Right lobe of liver (tissue), 4 donors: ENCODE data around the gene OR2A42.
"Not testable (repeated sequence)": the region's sequence is repeated elsewhere in the genome, so short reads cannot be mapped to it uniquely, and the experiment has no call there.

Source experiments
- CTCF ChIP-seq, 4 donors: fragments of 200-600 bp in 3 of 4; fragments of 450-650 bp in 1 of 4; IDR thresholded peaks; one replicate each; pipeline versions ENCODE4 v1.5.1 to v1.8.0; 2016 to 2022; ENCODE audit warnings: antibody characterized with exemption in 4 of 4, mild to moderate bottlenecking in 2 of 4
- POLR2A ChIP-seq: fragments of 450-650 bp; IDR thresholded peaks from one replicate; pipeline ENCODE4 v1.6.1; 2017; ENCODE audit warnings: antibody characterized with exemption, mild to moderate bottlenecking
- donor health status: DM: no; HTN: no; CAD: no.
- donor health status: DM: no; HTN: no; CAD: no.
- donor health status: DM: no; HTN: yes; CAD: no.

GRCh38 chr7:144218581-144218980 is 20.8 kb downstream of the OR2A42 start:
- TF ChIP-seq CTCF (IDR thresholded peaks at IDR 0.05); POLR2A: not testable (repeated sequence)
